Measurements from ENCODE around the gene CDK5RAP2. TPM values are rescaled to one million over a fixed set of nuclear protein-coding genes. Genes with fewer than 3 reads are reported as not detected.
A peak's percentile ranks its signal among the peaks of the same experiment; 100 is the strongest.

Gene CDK5RAP2
- total and polyA plus RNA-seq, 9 of the 15 experiments (the other 6 are each of a cell fraction or from before 2014, with no cell fraction given), result 19.9 to 68.8 (median 42.2) TPM

- peak in 1 of 2 experiments; percentile 55; a peak in 1 of 3 replicates for TF ChIP-seq CBX3 (IDR thresholded peaks at IDR 0.05; ENCODE audit: borderline replicate concordance in 1 of 2, low read length in 2 of 2)
- TF ChIP-seq ZNF511 (CRISPR knock-in tag; IDR thresholded peaks at IDR 0.05), result no peak
- TF ChIP-seq HMBOX1 (IDR thresholded peaks at IDR 0.05), result peak; percentile 23; the same call in 1 of the 2 replicates
- TF ChIP-seq NCOR1 (IDR thresholded peaks at IDR 0.05), result peak; percentile 49; the same call in 1 of the 2 replicates
- TF ChIP-seq REST (IDR thresholded peaks at IDR 0.05; ENCODE audit: borderline replicate concordance), result peak; percentile 97
- TF ChIP-seq REST (CRISPR knock-in tag; IDR thresholded peaks at IDR 0.05; ENCODE audit: low read depth), result no peak; the same call in 1 of the 2 replicates
- TF ChIP-seq MIER1 (IDR thresholded peaks at IDR 0.05; ENCODE audit: low read depth), result peak; percentile 85; the same call in 1 of the 2 replicates
- peak; percentile 89 for TF ChIP-seq JUND (IDR thresholded peaks at IDR 0.05; ENCODE audit: borderline replicate concordance, low read depth, low read length)
- peak; percentile 98 for TF ChIP-seq JUND (tag; IDR thresholded peaks at IDR 0.05; ENCODE audit: borderline replicate concordance, low read depth, low read length)
- no peak for TF ChIP-seq IFI16 (CRISPR knock-in tag; IDR thresholded peaks at IDR 0.05)
- TF ChIP-seq ZNF592 (IDR thresholded peaks at IDR 0.05), result peak; percentile 89; the same call in 1 of the 2 replicates
- peak; percentile 90 for TF ChIP-seq EGR1 (conservative IDR thresholded peaks at IDR 0.05)
- TF ChIP-seq ARID1B (IDR thresholded peaks at IDR 0.05), result peak; percentile 90
Observed at GRCh38 chr9:120402741-120403542, 177.0 kb downstream of the CDK5RAP2 start (continued).

Measured in K562 (cell line).